Gastrocnemius medialis (tissue), 4 donors: Measurements from ENCODE around the gene EFNB2. TPM values are rescaled to one million over a fixed set of nuclear protein-coding genes. Genes with fewer than 3 reads are reported as not detected.

Experiments used
- ATAC-seq, 2 donors: fragments of 150-250 bp; one replicate each; pipeline ENCODE4 v1.9.1; 2016
- DNase-seq, 2 donors: peaks; one replicate each; pipeline ENCODE4 v3.0.0-alpha.2; 2019
- H3K27ac ChIP-seq, 4 donors: fragments of 200-600 bp; sonication (generic); 1 replicate in 1 of 4; 2 replicates in 3 of 4; pipeline ENCODE4 v1.5.1; 2016 to 2018; ENCODE audit warnings: mild to moderate bottlenecking in 2 of 4, moderate library complexity in 1 of 4
- H3K27me3 ChIP-seq, 3 donors: fragments of 200-600 bp; sonication (generic) in 2 of 3; 1 replicate in 1 of 3; 2 replicates in 2 of 3; pipeline versions ENCODE4 v1.5.1 to v1.6.0; 2016 to 2019; ENCODE audit warnings: mild to moderate bottlenecking in 1 of 3, moderate library complexity in 1 of 3
- H3K36me3 ChIP-seq, 2 donors: fragments of 200-600 bp; sonication (generic) in 1 of 2; one replicate each; pipeline ENCODE4 v1.5.1; 2017 to 2018
- H3K4me1 ChIP-seq, 2 donors: fragments of 200-600 bp; sonication (generic) in 1 of 2; one replicate each; pipeline ENCODE4 v1.5.1; 2016 to 2017; ENCODE audit warnings: mild to moderate bottlenecking in 2 of 2
- H3K4me3 ChIP-seq, 4 donors: fragments of 200-600 bp; sonication (generic) in 3 of 4; 1 replicate in 1 of 4; 2 replicates in 3 of 4; pipeline ENCODE4 v1.5.1; 2016 to 2019; ENCODE audit warnings: mild to moderate bottlenecking in 2 of 4
- H3K9me3 ChIP-seq, 3 donors: fragments of 200-600 bp; sonication (generic) in 2 of 3; 1 replicate in 1 of 3; 2 replicates in 2 of 3; pipeline ENCODE4 v1.5.1; 2016 to 2019
- CTCF ChIP-seq, 5 experiments: fragments of 450-650 bp in 3 of 5; fragments of 200-600 bp in 2 of 5; sonication (generic) in 2 of 5; IDR thresholded peaks in 4 of 5; conservative IDR thresholded peaks in 1 of 5; 1 replicate in 4 of 5; 2 replicates in 1 of 5; pipeline ENCODE4 v1.5.1; 2016 to 2019; ENCODE audit warnings: antibody characterized with exemption in 5 of 5, mild to moderate bottlenecking in 3 of 5, moderate library complexity in 3 of 5
- POLR2A ChIP-seq, 2 donors: fragments of 450-650 bp; IDR thresholded peaks; one replicate each; pipeline ENCODE4 v1.6.1; 2017; ENCODE audit warnings: antibody characterized with exemption in 2 of 2, mild to moderate bottlenecking in 2 of 2, moderate library complexity in 2 of 2
- in situ Hi-C, 4 donors: fragments of 200-750 bp; cut with MboI; loops; one replicate each; pipeline versions ENCODE4 v1.15.0 to v1.8.0; 2017; ENCODE audit warnings: low sequenced_read_pairs in 4 of 4
- intact Hi-C: fragments of 100-400 bp; cut with DNase I; formaldehyde crosslinking; loops from one replicate; pipeline ENCODE4 v1.15.1; 2023; ENCODE audit warnings: low total_unique reads
- total RNA-seq, 4 donors: library from RNA; depleted of rRNA; stranded (reverse); fragments of >200 nt; gene quantifications; one replicate each; pipeline versions ENCODE4 v1.1.0 to v1.2.3, GENCODE V29; 2016

Gene EFNB2
- total RNA-seq, 4 donors from 2014 or later: 5.7 to 9.3 (median 6.1) TPM

- DNase-seq: no peak
- ATAC-seq: no peak
- in situ Hi-C loops (no loop called here), intact Hi-C loops (no loop called here)
- TF ChIP-seq CTCF (IDR thresholded peaks at IDR 0.05 in 4 of 5, conservative IDR thresholded peaks at IDR 0.05 in 1 of 5) (no peak), POLR2A (IDR thresholded peaks at IDR 0.05) (no peak)
- no peak overlapping the region for H3K4me3 ChIP-seq
- H3K27me3 ChIP-seq: no peaks in the 10 kb centered on the region
- H3K4me1 ChIP-seq: peaks cover 63 to 69% of the 10 kb centered on the region in 2 donors
- H3K27ac ChIP-seq: peak overlapping the region in 3 of 4 donors; percentile 10 to 73 (median 68)
- H3K9me3 ChIP-seq: no peaks in the 10 kb centered on the region
- no peaks in the 10 kb centered on the region for H3K36me3 ChIP-seq
These were observed 35.0 kb downstream of the EFNB2 start for GRCh38 chr13:106500445-106500844.

GRCh38 chr13:106499896-106500295, 35.6 kb downstream of the EFNB2 start:
- intact Hi-C loops (no loop called here), in situ Hi-C loops (no loop called here)
- ATAC-seq (peak; percentile 56 to 65), DNase-seq (no peak)
- Histone ChIP-seq H3K27me3 (no peaks in the 10 kb centered on the region), H3K36me3 (no peaks in the 10 kb centered on the region), H3K9me3 (no peaks in the 10 kb centered on the region), H3K27ac (peak overlapping the region; percentile 33 to 73 (median 70)), H3K4me1 (peaks cover 64 to 66% of the 10 kb centered on the region in 2 donors), H3K4me3 (no peak overlapping the region)
- no peak for TF ChIP-seq POLR2A (IDR thresholded peaks at IDR 0.05)
- TF ChIP-seq CTCF (IDR thresholded peaks at IDR 0.05 in 4 of 5, conservative IDR thresholded peaks at IDR 0.05 in 1 of 5): no peak

- intact Hi-C loops (no loop called here), in situ Hi-C loops (no loop called here)
- H3K4me3 ChIP-seq: no peak overlapping the region
- H3K36me3 ChIP-seq: no peaks in the 10 kb centered on the region
- peaks cover 56 to 61% of the 10 kb centered on the region in 2 donors for H3K4me1 ChIP-seq
- no peak for DNase-seq
- no peaks in the 10 kb centered on the region for H3K9me3 ChIP-seq
- TF ChIP-seq POLR2A (IDR thresholded peaks at IDR 0.05): no peak
- no peak for TF ChIP-seq CTCF (IDR thresholded peaks at IDR 0.05 in 4 of 5, conservative IDR thresholded peaks at IDR 0.05 in 1 of 5)
- peak overlapping the region; percentile 33 to 73 (median 70) for H3K27ac ChIP-seq
- no peak for ATAC-seq
- no peaks in the 10 kb centered on the region for H3K27me3 ChIP-seq
These were observed 36.3 kb downstream of the EFNB2 start for GRCh38 chr13:106499113-106499512.

- peaks cover 0 to under 1% of the 10 kb centered on the region in 2 donors for H3K36me3 ChIP-seq
- DNase-seq: no peak
- H3K4me1 ChIP-seq: peaks cover 53 to 58% of the 10 kb centered on the region in 2 donors
- intact Hi-C loops: no loop called here
- no peak overlapping the region for H3K4me3 ChIP-seq
- in situ Hi-C loops: no loop called here
- H3K27ac ChIP-seq: peak overlapping the region; percentile 33 to 73 (median 70)
- no peaks in the 10 kb centered on the region for H3K9me3 ChIP-seq
- no peak for ATAC-seq
- H3K27me3 ChIP-seq: no peaks in the 10 kb centered on the region
- TF ChIP-seq POLR2A (IDR thresholded peaks at IDR 0.05) (no peak), CTCF (IDR thresholded peaks at IDR 0.05 in 4 of 5, conservative IDR thresholded peaks at IDR 0.05 in 1 of 5) (no peak)
These were observed 36.9 kb downstream of the EFNB2 start for GRCh38 chr13:106498571-106498970.

- ATAC-seq (no peak), DNase-seq (no peak)
- H3K9me3 ChIP-seq: no peaks in the 10 kb centered on the region
- no peak overlapping the region for H3K4me3 ChIP-seq
- intact Hi-C loops (no loop called here), in situ Hi-C loops (no loop called here)
- no peak for TF ChIP-seq POLR2A (IDR thresholded peaks at IDR 0.05)
- TF ChIP-seq CTCF (IDR thresholded peaks at IDR 0.05 in 4 of 5, conservative IDR thresholded peaks at IDR 0.05 in 1 of 5): no peak
- peak overlapping the region; percentile 63 to 73 (median 70) for H3K27ac ChIP-seq
- H3K4me1 ChIP-seq: peaks cover 53 to 55% of the 10 kb centered on the region in 2 donors
- H3K36me3 ChIP-seq: peaks cover 0 to 5% of the 10 kb centered on the region in 2 donors
- no peaks in the 10 kb centered on the region for H3K27me3 ChIP-seq
These were observed 37.3 kb downstream of the EFNB2 start for GRCh38 chr13:106498158-106498557.
